H9 (cell line): ENCODE results near the gene ZNF366. TPM values are rescaled to one million over a fixed set of nuclear protein-coding genes. Genes with fewer than 3 reads are reported as not detected.

Experiments used
- DNase-seq: peaks from one replicate; pipeline ENCODE4 v3.0.0-alpha.2; 2017
- H2AFZ ChIP-seq: one replicate; pipeline ENCODE4 v1.6.1; 2013; ENCODE audit warnings: mild to moderate bottlenecking, low read length, control low read depth, moderate library complexity
- H2AK5ac ChIP-seq: 2 replicates; pipeline ENCODE4 v1.6.1; 2013; ENCODE audit warnings: low read length, control low read depth, mixed read lengths; ENCODE audit not compliant: insufficient read length
- H2BK120ac ChIP-seq: one replicate; pipeline ENCODE4 v1.6.1; 2013; ENCODE audit warnings: low read depth, mild to moderate bottlenecking, low read length, control low read depth, inconsistent platforms; ENCODE audit not compliant: poor library complexity, severe bottlenecking
- H2BK12ac ChIP-seq: 2 replicates; pipeline ENCODE4 v1.6.1; 2013; ENCODE audit warnings: low read length, control low read depth, mixed read lengths, low read depth; ENCODE audit not compliant: insufficient read length
- H2BK15ac ChIP-seq: 2 replicates; pipeline ENCODE4 v1.6.1; 2013; ENCODE audit warnings: low read depth, low read length, control low read depth
- H2BK20ac ChIP-seq: one replicate; pipeline ENCODE4 v1.6.1; 2013; ENCODE audit warnings: low read depth, mild to moderate bottlenecking, low read length, control low read depth, inconsistent platforms; ENCODE audit not compliant: poor library complexity, severe bottlenecking
- H2BK5ac ChIP-seq: 2 replicates; pipeline ENCODE4 v1.6.1; 2013; ENCODE audit warnings: low read length, control low read depth, mixed read lengths; ENCODE audit not compliant: insufficient read length
- H3K14ac ChIP-seq: 2 replicates; pipeline ENCODE4 v1.6.1; 2013; ENCODE audit warnings: low read length, control low read depth; ENCODE audit not compliant: insufficient read depth
- H3K18ac ChIP-seq: 2 replicates; pipeline ENCODE4 v1.6.1; 2013; ENCODE audit warnings: low read depth, mild to moderate bottlenecking, mixed read lengths, low read length, control low read depth; ENCODE audit not compliant: insufficient read length
- H3K23ac ChIP-seq: 2 replicates; pipeline ENCODE4 v1.6.1; 2013; ENCODE audit warnings: low read length, control low read depth, mixed read lengths, low read depth; ENCODE audit not compliant: insufficient read length
- H3K23me2 ChIP-seq: 2 replicates; pipeline ENCODE4 v1.6.1; 2013; ENCODE audit warnings: low read depth, mild to moderate bottlenecking, mixed read lengths, low read length, control low read depth; ENCODE audit not compliant: insufficient read length, poor library complexity, severe bottlenecking
- H3K27ac ChIP-seq: 2 replicates; pipeline ENCODE4 v1.5.1; 2013; ENCODE audit warnings: low read length, control low read depth, mixed read lengths, low read depth; ENCODE audit not compliant: insufficient read length
- H3K27me3 ChIP-seq: 2 replicates; pipeline ENCODE4 v1.6.1; 2013; ENCODE audit warnings: low read length, control low read depth, inconsistent platforms; ENCODE audit not compliant: insufficient read depth
- H3K4ac ChIP-seq: 2 replicates; pipeline ENCODE4 v1.6.1; 2013; ENCODE audit warnings: low read depth, mild to moderate bottlenecking, control low read depth, inconsistent platforms, low read length, moderate library complexity
- H3K4me1 ChIP-seq: 2 replicates; pipeline ENCODE4 v1.6.1; 2013; ENCODE audit warnings: low read length, control low read depth, inconsistent platforms; ENCODE audit not compliant: insufficient read depth
- H3K4me2 ChIP-seq: 2 replicates; pipeline ENCODE4 v1.6.1; 2013; ENCODE audit warnings: low read length, control low read depth, mixed read lengths; ENCODE audit not compliant: insufficient read length, insufficient read depth
- H3K56ac ChIP-seq: 2 replicates; pipeline ENCODE4 v1.6.1; 2013; ENCODE audit warnings: low read depth, mild to moderate bottlenecking, mixed read lengths, low read length, control low read depth; ENCODE audit not compliant: insufficient read length
- H3K79me1 ChIP-seq: 2 replicates; pipeline ENCODE4 v1.6.1; 2013; ENCODE audit warnings: low read depth, mild to moderate bottlenecking, moderate library complexity, low read length, control low read depth, inconsistent platforms; ENCODE audit not compliant: insufficient read depth, poor library complexity, severe bottlenecking
- H3K79me2 ChIP-seq: 2 replicates; pipeline ENCODE4 v1.6.1; 2013; ENCODE audit warnings: low read length, control low read depth, inconsistent platforms; ENCODE audit not compliant: insufficient read depth
- H3K9ac ChIP-seq: 2 replicates; pipeline ENCODE4 v1.6.1; 2013; ENCODE audit warnings: low read length, control low read depth, mixed read lengths; ENCODE audit not compliant: insufficient read length; ENCODE audit errors: extremely low read depth
- H3K9me3 ChIP-seq: one replicate; pipeline ENCODE4 v1.6.1; 2013; ENCODE audit warnings: low read depth, low read length, inconsistent platforms; ENCODE audit not compliant: control insufficient read depth
- H3T11ph ChIP-seq: one replicate; pipeline ENCODE4 v1.6.1; 2013; ENCODE audit warnings: mild to moderate bottlenecking, low read length, control low read depth, inconsistent platforms
- H4K20me1 ChIP-seq: one replicate; pipeline ENCODE4 v1.6.1; 2013; ENCODE audit not compliant: control insufficient read depth, insufficient read length, insufficient read depth
- H4K5ac ChIP-seq: 2 replicates; pipeline ENCODE4 v1.6.1; 2013; ENCODE audit warnings: low read depth, mild to moderate bottlenecking, mixed read lengths, low read length, control low read depth; ENCODE audit not compliant: insufficient read length
- H4K8ac ChIP-seq: replicated peaks from 2 replicates; pipeline ENCODE4 v1.6.1; 2013; ENCODE audit warnings: low read length, control low read depth, mixed read lengths, low read depth; ENCODE audit not compliant: insufficient read length
- H4K91ac ChIP-seq: 2 replicates; pipeline ENCODE4 v1.6.1; 2013; ENCODE audit warnings: low read depth, mild to moderate bottlenecking, moderate library complexity, mixed read lengths, low read length, control low read depth; ENCODE audit not compliant: insufficient read length
- H3K27ac Mint-ChIP-seq, 3 experiments: 2 replicates in 2 of 3; 3 replicates in 1 of 3; pipeline ENCODE4 v1.8.0; 2020 to 2021; ENCODE audit warnings: mixed read lengths in 3 of 3, mild to moderate bottlenecking in 1 of 3, moderate library complexity in 1 of 3
- H3K27me3 Mint-ChIP-seq: 2 replicates; pipeline ENCODE4 v1.8.0; 2021; ENCODE audit warnings: low read depth, mild to moderate bottlenecking, moderate library complexity, mixed read lengths
- H3K36me3 Mint-ChIP-seq, 3 experiments: 2 replicates in 2 of 3; 3 replicates in 1 of 3; pipeline ENCODE4 v1.8.0; 2020 to 2021; ENCODE audit warnings: low read depth in 3 of 3, mixed read lengths in 3 of 3; ENCODE audit not compliant: insufficient read depth in 1 of 3
- H3K4me1 Mint-ChIP-seq, 2 experiments: 2 replicates each; pipeline ENCODE4 v1.8.0; 2020; ENCODE audit warnings: mixed read lengths in 2 of 2
- H3K4me3 Mint-ChIP-seq, 2 experiments: 2 replicates in 1 of 2; 3 replicates in 1 of 2; pipeline ENCODE4 v1.8.0; 2020 to 2021; ENCODE audit warnings: mild to moderate bottlenecking in 2 of 2, mixed read lengths in 2 of 2, moderate library complexity in 1 of 2
- H3K9me3 Mint-ChIP-seq, 2 experiments: 2 replicates in 1 of 2; 3 replicates in 1 of 2; pipeline ENCODE4 v1.8.0; 2020; ENCODE audit warnings: mild to moderate bottlenecking in 2 of 2, mixed read lengths in 2 of 2, moderate library complexity in 1 of 2
- total RNA-seq: library from RNA; stranded (reverse); gene quantifications from 2 replicates; pipeline ENCODE4 v1.2.1, GENCODE V29; 2021
- TF ChIP-seq, protein P1 (sequence below): fragments of 200-600 bp; sonication (generic); conservative IDR thresholded peaks from 3 replicates; pipeline ENCODE4 v1.8.0; 2021; ENCODE audit warnings: antibody characterized with exemption, mild to moderate bottlenecking

The ZNF366 gene
- total RNA-seq, 1 experiment from 2014 or later, result not detected

DNA sequence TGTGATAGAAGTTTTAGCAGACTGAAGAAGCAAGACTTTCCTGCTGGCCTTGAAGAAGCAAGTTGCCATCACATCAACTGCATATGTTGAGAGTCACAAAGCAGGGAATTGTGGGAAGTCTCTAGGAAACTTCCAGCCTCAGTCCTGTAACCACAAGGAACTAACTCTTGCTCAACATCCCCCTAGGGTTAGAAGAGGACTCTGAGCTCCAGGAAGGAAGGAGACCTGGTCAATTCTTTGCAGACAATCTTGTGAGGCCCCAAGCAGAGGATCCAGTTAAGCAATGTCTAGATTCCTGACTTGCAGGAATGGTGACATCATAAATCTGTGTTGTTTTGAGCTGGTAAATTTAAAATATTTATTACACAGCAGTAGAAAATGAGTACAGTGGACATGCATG lies 18.6 kb upstream of the ZNF366 start:
- H3K56ac ChIP-seq, result no peak overlapping the region
- no peak overlapping the region for H3T11ph ChIP-seq
- H3K4me1 ChIP-seq, result no peaks in the 10 kb centered on the region
- H3K36me3 Mint-ChIP-seq, result no peaks in the 10 kb centered on the region; a peak in 1 of 7 replicates
- H3K27ac Mint-ChIP-seq, result no peak overlapping the region
- no peak overlapping the region for H2BK120ac ChIP-seq
- H4K91ac ChIP-seq, result no peak overlapping the region
- no peaks in the 10 kb centered on the region for H4K20me1 ChIP-seq
- H2AK5ac ChIP-seq, result no peak overlapping the region
- H2BK12ac ChIP-seq, result no peak overlapping the region
- H2BK5ac ChIP-seq, result no peak overlapping the region
- H2BK15ac ChIP-seq, result no peak overlapping the region
- no peaks in the 10 kb centered on the region for H3K27me3 Mint-ChIP-seq
- TF ChIP-seq, protein P1, sequence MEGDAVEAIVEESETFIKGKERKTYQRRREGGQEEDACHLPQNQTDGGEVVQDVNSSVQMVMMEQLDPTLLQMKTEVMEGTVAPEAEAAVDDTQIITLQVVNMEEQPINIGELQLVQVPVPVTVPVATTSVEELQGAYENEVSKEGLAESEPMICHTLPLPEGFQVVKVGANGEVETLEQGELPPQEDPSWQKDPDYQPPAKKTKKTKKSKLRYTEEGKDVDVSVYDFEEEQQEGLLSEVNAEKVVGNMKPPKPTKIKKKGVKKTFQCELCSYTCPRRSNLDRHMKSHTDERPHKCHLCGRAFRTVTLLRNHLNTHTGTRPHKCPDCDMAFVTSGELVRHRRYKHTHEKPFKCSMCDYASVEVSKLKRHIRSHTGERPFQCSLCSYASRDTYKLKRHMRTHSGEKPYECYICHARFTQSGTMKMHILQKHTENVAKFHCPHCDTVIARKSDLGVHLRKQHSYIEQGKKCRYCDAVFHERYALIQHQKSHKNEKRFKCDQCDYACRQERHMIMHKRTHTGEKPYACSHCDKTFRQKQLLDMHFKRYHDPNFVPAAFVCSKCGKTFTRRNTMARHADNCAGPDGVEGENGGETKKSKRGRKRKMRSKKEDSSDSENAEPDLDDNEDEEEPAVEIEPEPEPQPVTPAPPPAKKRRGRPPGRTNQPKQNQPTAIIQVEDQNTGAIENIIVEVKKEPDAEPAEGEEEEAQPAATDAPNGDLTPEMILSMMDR, result no peak
- no peak overlapping the region for H2BK20ac ChIP-seq
- no peaks in the 10 kb centered on the region for H3K23me2 ChIP-seq
- H3K79me2 ChIP-seq, result no peaks in the 10 kb centered on the region
- no peaks in the 10 kb centered on the region for H3K79me1 ChIP-seq
- no peaks in the 10 kb centered on the region for H3K27me3 ChIP-seq
- no peak for DNase-seq
- no peak overlapping the region for H4K8ac ChIP-seq
- H3K9me3 Mint-ChIP-seq, result peaks cover 3% of the 10 kb centered on the region in 2 experiments; a peak in 3 of 5 replicates
- no peak overlapping the region for H3K18ac ChIP-seq
- H3K4me3 Mint-ChIP-seq, result no peak overlapping the region
- no peak overlapping the region for H3K14ac ChIP-seq
- H3K9me3 ChIP-seq, result no peaks in the 10 kb centered on the region
- no peak overlapping the region for H4K5ac ChIP-seq
- no peak overlapping the region for H3K23ac ChIP-seq
- no peaks in the 10 kb centered on the region for H3K4me1 Mint-ChIP-seq
- no peak overlapping the region for H3K27ac ChIP-seq
- H3K9ac ChIP-seq, result no peak overlapping the region
- H3K4ac ChIP-seq, result no peak overlapping the region
- no peak overlapping the region for H3K4me2 ChIP-seq
- H2AFZ ChIP-seq, result no peak overlapping the region
